CD4-positive, alpha-beta T cell (primary cell): Measurements from ENCODE around the gene PTPRM. TPM values are rescaled to one million over a fixed set of nuclear protein-coding genes. Genes with fewer than 3 reads are reported as not detected.

Source experiments
- ATAC-seq: fragments of 200-7000 bp; cut with Tn5 transposase; one replicate; pipeline ENCODE4 v1.10.0; 2022; ENCODE audit warnings: mild to moderate bottlenecking; ENCODE audit not compliant: poor library complexity
- CTCF ChIA-PET: fragments of 350-600 bp; sonication (Branson Sonifier 250); formaldehyde crosslinking; loops from one replicate; lab custom pipeline; 2021; ENCODE audit warnings: antibody characterized with exemption, inconsistent platforms; lab: Charles Lee
- POLR2A ChIA-PET: fragments of 350-600 bp; sonication (Branson Sonifier 250); formaldehyde crosslinking; loops from one replicate; lab custom pipeline; 2021; ENCODE audit warnings: antibody characterized with exemption, inconsistent platforms; lab: Charles Lee
- DNase-seq, 14 experiments: peaks; one replicate each; pipeline ENCODE4 v3.0.0-alpha.2; 2013 to 2020; ENCODE audit warnings: mixed read lengths in 2 of 14
- H3K27ac ChIP-seq, 2 donors: one replicate each; pipeline versions ENCODE4 v1.5.1 to v1.7.0; 2013; ENCODE audit warnings: low read length in 2 of 2, low read depth in 1 of 2, mild to moderate bottlenecking in 1 of 2
- H3K27me3 ChIP-seq, 2 experiments: 1 replicate in 1 of 2; 2 replicates in 1 of 2; pipeline versions ENCODE4 v1.6.1 to v1.7.0; 2013; ENCODE audit warnings: low read length in 2 of 2, control low read depth in 1 of 2, mild to moderate bottlenecking in 1 of 2, moderate library complexity in 1 of 2; ENCODE audit not compliant: insufficient read depth in 2 of 2, control insufficient read depth in 1 of 2
- H3K36me3 ChIP-seq: one replicate; pipeline ENCODE4 v1.6.1; 2013; ENCODE audit warnings: low read length, control low read depth; ENCODE audit not compliant: insufficient read depth
- H3K4me1 ChIP-seq: one replicate; pipeline ENCODE4 v1.6.1; 2013; ENCODE audit warnings: low read length, control low read depth; ENCODE audit not compliant: insufficient read depth
- H3K4me3 ChIP-seq: one replicate; pipeline ENCODE4 v1.5.1; 2013; ENCODE audit warnings: mild to moderate bottlenecking, low read length, moderate library complexity
- H3K9me3 ChIP-seq, 2 experiments: 1 replicate in 1 of 2; 2 replicates in 1 of 2; pipeline versions ENCODE4 v1.6.1 to v1.7.0; 2013; ENCODE audit warnings: low read length in 2 of 2, mild to moderate bottlenecking in 2 of 2, control low read depth in 1 of 2, moderate library complexity in 1 of 2; ENCODE audit not compliant: control insufficient read depth in 1 of 2, insufficient read depth in 1 of 2
- H3K27ac Mint-ChIP-seq: one replicate; pipeline ENCODE4 v1.8.0; 2020; ENCODE audit warnings: mixed read lengths
- H3K27me3 Mint-ChIP-seq: one replicate; pipeline ENCODE4 v1.8.0; 2021; ENCODE audit warnings: mixed read lengths
- H3K36me3 Mint-ChIP-seq: one replicate; pipeline ENCODE4 v1.8.0; 2021; ENCODE audit warnings: low read depth, mixed read lengths
- H3K4me1 Mint-ChIP-seq: one replicate; pipeline ENCODE4 v1.8.0; 2021; ENCODE audit warnings: low read depth, mixed read lengths
- H3K4me3 Mint-ChIP-seq: one replicate; pipeline ENCODE4 v1.8.0; 2020; ENCODE audit warnings: mild to moderate bottlenecking, mixed read lengths
- H3K9me3 Mint-ChIP-seq: one replicate; pipeline ENCODE4 v1.8.0; 2020; ENCODE audit warnings: mixed read lengths
- CTCF ChIP-seq: fragments of 200-600 bp; IDR thresholded peaks from one replicate; pipeline ENCODE4 v1.8.0; 2022; ENCODE audit warnings: antibody characterized with exemption, mild to moderate bottlenecking
- intact Hi-C, 2 experiments: fragments of 100-400 bp; cut with DNase I in 1 of 2; cut with micrococcal nuclease in 1 of 2; formaldehyde crosslinking; loops; one replicate each; pipeline versions ENCODE4 v1.15.1 to v1.9.0; 2023 to 2025; cut with DNase I, micrococcal nuclease
- total RNA-seq, 174 experiments: library from RNA in 2 of 174; stranded (reverse) in 2 of 174; gene quantifications; one replicate each; pipeline ENCODE4 v1.2.3 and lab custom pipeline; 2021 to 2026

PTPRM gene
- total RNA-seq, 2 experiments from 2014 or later = 21.7 to 21.9 TPM

GRCh38 chr18:8235894-8236293 is 668.8 kb downstream of the PTPRM start:
- ChIA-PET CTCF (no interaction called here), POLR2A (no interaction called here)
- Histone ChIP-seq H3K27me3 (no peaks in the 10 kb centered on the region), H3K36me3 (no peaks in the 10 kb centered on the region), H3K4me1 (no peaks in the 10 kb centered on the region), H3K27ac (no peak overlapping the region), H3K9me3 (no peaks in the 10 kb centered on the region), H3K4me3 (no peak overlapping the region)
- intact Hi-C loops = no loop called here
- ATAC-seq = no peak
- Mint-ChIP-seq H3K9me3 (peaks cover 9% of the 10 kb centered on the region), H3K27ac (no peak overlapping the region), H3K4me1 (peaks cover 11% of the 10 kb centered on the region), H3K4me3 (no peak overlapping the region), H3K27me3 (no peaks in the 10 kb centered on the region), H3K36me3 (no peaks in the 10 kb centered on the region)
- TF ChIP-seq CTCF = no peak
- no peak for DNase-seq

- no peaks in the 10 kb centered on the region for H3K4me1 ChIP-seq
- H3K9me3 Mint-ChIP-seq = peaks cover 5% of the 10 kb centered on the region
- H3K9me3 ChIP-seq = no peaks in the 10 kb centered on the region
- no peaks in the 10 kb centered on the region for H3K27me3 ChIP-seq
- POLR2A ChIA-PET = no interaction called here
- no peak overlapping the region for H3K4me3 ChIP-seq
- H3K27me3 Mint-ChIP-seq = no peaks in the 10 kb centered on the region
- intact Hi-C loops = no loop called here
- H3K36me3 Mint-ChIP-seq = no peaks in the 10 kb centered on the region
- H3K27ac ChIP-seq = no peak overlapping the region
- no peaks in the 10 kb centered on the region for H3K4me1 Mint-ChIP-seq
- DNase-seq (no peak), ATAC-seq (no peak)
- H3K36me3 ChIP-seq = no peaks in the 10 kb centered on the region
- no peak overlapping the region for H3K27ac Mint-ChIP-seq
- no peak for TF ChIP-seq CTCF
- CTCF ChIA-PET = no interaction called here
- H3K4me3 Mint-ChIP-seq = no peak overlapping the region
Observed at GRCh38 chr18:8238507-8238906, 671.4 kb downstream of the PTPRM start.

GRCh38 chr18:8241731-8242130 is 674.6 kb downstream of the PTPRM start:
- ATAC-seq = no peak
- no peaks in the 10 kb centered on the region for H3K9me3 Mint-ChIP-seq

More at GRCh38 chr18:8241731-8242130, 674.6 kb downstream of the PTPRM start:
- Histone ChIP-seq H3K27ac (no peak overlapping the region), H3K27me3 (no peaks in the 10 kb centered on the region), H3K4me3 (no peak overlapping the region), H3K4me1 (no peaks in the 10 kb centered on the region), H3K36me3 (no peaks in the 10 kb centered on the region), H3K9me3 (no peaks in the 10 kb centered on the region)
- no peak for TF ChIP-seq CTCF
- no peak for DNase-seq
- POLR2A ChIA-PET = no interaction called here
- H3K4me1 Mint-ChIP-seq = no peaks in the 10 kb centered on the region
- no peaks in the 10 kb centered on the region for H3K27me3 Mint-ChIP-seq
- H3K36me3 Mint-ChIP-seq = no peaks in the 10 kb centered on the region
- intact Hi-C loops = no loop called here
- CTCF ChIA-PET = no interaction called here
- no peak overlapping the region for H3K4me3 Mint-ChIP-seq
- H3K27ac Mint-ChIP-seq = no peak overlapping the region
